NCI-H1417 treated with DMSO at 0.1 percent for 48 hours (cell line): ENCODE results near the gene SCTR.

ENCODE experiments used
- DNase-seq: peaks from one replicate; lab custom pipeline; 2025; lab: John Stamatoyannopoulos, UW

SCTR gene

DNA sequence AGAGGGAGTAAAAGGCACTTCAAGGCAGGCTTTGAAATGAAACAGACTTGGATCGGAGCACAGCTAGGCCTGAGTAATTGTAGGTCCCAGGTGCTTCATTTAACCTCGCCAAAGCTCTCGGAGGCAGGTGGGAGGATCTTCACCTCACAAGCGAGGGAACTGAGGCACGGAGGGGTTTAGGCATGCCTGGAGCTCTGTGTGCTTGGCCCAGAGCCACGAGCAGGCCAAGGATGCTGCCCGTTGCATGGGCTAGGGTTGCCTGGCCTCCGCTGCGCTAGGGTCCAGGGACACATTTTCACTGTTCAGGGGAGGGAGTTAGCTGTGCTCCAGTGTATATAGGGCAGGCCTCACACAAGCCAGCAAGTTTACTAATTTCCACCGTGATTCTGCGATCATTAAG, 81.4 kb downstream of the SCTR start:
- DNase-seq = no peak

DNA sequence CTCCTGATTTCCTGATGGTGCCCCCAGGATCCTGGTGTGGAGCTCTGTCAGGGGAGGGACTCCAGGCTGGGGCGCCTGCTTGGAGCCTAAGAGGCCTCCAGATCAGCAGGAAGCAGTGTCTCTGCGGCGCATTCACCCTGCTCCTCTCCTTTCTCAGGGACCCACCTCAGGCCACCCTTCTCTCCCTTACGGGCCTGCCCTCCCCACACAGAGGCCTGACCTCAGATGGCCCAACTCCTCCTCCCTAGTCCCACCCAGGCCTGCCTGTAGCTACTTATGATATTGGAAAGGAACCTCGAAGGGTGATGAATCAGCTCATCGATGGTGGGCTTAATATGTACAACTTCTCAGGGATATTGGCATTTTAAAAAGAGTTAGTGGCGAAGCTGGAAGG, 82.1 kb downstream of the SCTR start:
- no peak for DNase-seq

DNA sequence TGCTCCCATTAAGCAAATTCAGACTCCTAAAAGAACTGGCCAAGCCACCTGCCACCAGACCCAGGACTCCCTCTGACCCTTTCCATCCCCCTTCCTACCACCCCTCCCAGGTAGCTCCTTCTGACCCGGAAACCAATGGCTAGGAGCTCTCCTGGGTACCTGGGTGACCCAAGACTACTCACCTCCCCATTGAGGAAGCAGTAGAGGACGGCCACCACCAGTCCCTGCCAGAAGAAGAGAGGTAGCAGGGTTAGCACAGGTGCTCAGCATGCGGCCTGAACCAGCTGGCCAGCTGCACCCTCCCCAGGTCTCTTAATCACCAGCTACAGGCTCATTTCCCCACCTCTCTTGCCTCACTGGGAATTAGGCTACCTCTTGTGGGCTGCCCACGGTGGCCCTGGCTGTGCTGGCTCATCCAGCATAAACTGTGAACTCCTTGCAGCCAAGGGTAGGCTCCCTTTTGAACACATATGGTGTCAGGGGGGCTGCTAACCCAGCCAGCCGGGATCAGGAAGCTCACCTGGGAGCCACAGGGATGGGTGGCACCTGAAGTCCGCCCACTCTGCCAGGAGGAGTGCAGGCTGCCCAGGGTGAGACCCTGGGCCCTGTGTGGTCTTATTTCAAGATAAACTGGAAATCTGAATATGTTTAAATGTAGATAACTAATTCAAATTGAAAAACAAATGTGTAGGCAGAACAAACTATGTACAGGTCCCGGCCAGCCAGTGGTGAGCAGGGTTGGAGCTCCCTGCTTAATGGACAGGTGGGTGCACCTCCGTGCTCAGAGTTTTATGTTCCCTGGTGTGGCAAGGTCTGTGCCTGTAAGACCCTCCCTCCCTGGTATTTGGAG, 82.7 kb downstream of the SCTR start:
- DNase-seq = no peak

DNA sequence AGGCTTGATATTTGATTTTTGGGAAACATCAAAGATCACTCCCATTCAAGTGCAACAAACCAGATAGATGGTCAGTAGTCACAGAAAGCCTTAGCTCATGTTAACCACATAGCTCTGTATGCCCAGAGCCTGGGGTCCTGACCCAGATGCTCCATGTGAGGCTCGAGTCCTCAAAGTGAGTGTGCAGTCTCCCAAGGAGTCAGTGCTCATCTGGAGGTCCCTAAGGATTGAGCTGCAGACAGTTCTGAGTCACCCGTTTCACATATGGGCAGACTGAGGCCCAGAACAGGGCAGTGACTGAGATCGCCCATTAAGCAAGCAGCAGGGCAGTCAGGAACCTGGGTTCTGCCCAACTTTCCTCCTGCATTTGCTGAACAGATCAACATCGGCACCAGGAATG, 83.4 kb downstream of the SCTR start:
- no peak for DNase-seq

DNA sequence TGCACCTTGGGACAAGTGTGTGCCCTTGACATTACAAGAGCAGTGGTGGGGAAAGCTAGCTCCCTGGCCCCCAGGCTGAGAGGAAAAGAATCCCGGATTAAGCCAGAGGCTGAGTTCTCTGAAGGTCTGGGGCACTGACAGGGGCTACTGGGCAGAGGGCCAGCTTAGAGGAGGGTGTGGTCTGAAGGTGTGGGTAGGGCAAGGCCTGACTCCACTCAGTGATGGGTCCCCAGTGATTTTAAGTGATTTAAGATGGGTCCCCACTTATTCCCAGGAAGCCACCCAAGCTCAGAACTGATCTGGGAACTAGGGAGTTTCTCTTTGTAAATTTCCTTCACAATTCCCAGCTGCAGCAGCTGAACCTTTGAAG, 83.8 kb downstream of the SCTR start:
- DNase-seq = no peak

DNA sequence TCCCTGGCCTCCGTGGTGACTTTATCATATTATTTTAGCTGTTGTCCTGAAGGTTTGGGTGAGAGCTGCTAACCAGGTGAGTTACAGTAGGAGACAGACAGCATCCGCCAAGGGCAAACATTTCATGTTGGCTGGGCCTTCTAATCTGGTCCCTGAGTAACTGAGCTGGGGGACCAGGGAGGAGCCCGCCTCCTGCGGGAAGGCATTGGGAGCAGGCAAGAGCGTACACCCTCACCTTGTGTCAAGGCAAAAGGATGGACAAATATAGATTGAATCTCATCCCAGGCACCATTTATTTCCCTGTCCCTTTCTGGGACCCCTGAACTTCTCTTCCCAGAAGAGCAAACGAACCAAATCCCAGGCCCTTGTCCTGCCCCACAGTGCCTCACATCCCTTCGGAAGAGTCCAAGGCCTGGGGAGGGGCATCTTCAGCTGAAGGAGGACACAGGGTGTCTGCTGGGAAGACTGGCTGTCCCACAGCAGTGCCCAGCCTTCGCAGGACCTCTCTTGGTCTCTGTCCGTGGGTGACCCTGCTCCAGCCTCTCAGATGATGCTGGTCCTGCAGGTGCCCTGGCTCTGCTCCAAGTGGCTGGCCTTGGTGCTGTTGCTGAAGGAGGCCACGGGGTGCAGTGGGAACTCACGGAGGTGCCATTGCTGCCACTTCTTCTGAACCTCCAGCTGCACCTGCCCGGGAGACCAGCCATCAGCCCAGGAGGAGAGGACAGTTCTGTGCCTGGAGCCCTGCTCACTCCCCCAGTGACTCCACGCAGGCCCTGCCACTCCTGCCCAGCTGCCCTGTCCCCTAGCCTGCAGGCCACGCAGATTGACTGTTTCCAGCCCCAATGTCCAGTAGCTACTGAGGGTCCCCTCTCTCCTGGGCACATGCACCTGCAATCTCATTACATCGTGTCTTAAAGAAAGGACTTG, 84.4 kb downstream of the SCTR start:
- DNase-seq = no peak

DNA sequence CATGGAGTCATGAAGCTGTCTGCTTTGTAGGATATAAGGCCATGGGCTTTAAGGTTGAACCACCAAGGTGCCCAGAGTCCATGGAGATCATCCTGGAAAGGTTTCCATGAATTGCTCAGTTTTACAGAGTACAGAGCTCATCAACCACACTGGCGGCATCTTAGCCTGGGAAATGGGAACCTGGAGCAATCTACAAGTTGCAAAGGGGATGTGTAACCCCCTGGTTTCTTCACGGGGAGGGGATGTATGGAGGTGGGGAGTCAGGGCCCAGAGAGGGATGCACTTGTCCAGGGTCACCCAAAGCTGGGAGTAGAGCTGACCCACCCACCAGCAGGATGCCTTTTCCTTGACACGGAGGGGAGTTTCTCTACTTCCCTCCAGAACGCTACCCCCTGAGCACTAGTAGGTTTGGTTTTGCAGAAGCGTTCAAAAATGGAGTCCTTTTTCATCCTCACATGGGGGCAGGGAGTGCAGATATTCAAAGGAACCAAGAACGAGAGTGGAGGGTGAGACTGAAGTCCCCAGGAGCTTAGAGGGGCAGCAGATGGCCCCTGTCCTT, 85.5 kb downstream of the SCTR start:
- no peak for DNase-seq

DNA sequence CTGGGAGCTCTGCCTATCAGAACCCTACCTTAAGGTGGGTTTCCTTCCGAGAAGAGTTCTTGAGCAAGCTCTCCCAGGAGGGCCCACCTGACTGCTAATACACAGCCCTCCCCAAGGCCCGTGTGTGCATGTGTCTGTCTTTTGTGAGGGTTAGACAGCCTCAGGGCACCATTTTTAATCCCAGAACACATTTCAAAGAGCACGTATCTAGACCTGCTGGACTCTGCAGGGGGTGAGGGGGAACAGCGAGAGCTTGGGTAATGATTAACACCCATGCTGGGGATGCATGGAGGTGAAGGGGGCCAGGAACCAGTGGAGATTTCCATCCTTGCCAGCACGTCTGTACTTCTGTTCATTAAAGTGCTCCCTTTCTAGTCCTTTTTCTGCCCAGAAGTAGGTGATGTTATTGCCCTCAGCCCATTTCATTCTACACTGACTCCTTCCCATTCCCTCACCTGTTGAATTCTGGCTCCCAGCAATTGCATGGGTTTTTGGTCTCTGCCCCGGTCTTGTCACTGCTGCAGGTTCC, 86.1 kb downstream of the SCTR start:
- DNase-seq = no peak

DNA sequence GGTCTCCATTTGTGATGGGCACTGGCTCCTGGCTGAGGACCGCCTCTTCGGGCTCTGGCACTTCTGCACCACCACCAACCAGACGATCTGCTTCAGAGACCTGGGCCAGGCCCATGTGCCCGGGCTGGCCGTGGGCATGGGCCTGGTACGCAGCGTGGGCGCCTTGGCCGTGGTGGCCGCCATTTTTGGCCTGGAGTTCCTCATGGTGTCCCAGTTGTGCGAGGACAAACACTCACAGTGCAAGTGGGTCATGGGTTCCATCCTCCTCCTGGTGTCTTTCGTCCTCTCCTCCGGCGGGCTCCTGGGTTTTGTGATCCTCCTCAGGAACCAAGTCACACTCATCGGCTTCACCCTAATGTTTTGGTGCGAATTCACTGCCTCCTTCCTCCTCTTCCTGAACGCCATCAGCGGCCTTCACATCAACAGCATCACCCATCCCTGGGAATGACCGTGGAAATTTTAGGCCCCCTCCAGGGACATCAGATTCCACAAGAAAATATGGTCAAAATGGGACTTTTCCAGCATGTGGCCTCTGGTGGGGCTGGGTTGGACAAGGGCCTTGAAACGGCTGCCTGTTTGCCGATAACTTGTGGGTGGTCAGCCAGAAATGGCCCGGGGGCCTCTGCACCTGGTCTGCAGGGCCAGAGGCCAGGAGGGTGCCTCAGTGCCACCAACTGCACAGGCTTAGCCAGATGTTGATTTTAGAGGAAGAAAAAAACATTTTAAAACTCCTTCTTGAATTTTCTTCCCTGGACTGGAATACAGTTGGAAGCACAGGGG, 87.1 kb downstream of the SCTR start:
- DNase-seq = no peak

DNA sequence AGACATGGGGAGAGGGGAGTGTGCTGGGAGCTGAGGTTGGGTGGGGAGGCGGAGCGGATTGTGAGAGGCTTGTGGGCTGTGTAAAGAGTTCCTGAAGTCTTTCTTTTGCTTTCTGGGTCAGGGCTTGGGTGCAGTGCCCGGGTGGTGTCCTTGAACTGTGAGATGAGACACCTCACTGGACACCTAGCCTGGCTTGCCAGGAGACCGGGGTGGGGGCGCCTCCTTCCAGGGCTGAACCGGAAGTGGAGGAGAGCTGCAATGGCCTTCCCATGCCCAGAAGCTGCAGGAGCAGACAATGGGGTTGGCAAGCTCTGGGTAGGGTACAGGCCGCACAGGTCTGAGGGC, 88.4 kb downstream of the SCTR start:
- DNase-seq = no peak

DNA sequence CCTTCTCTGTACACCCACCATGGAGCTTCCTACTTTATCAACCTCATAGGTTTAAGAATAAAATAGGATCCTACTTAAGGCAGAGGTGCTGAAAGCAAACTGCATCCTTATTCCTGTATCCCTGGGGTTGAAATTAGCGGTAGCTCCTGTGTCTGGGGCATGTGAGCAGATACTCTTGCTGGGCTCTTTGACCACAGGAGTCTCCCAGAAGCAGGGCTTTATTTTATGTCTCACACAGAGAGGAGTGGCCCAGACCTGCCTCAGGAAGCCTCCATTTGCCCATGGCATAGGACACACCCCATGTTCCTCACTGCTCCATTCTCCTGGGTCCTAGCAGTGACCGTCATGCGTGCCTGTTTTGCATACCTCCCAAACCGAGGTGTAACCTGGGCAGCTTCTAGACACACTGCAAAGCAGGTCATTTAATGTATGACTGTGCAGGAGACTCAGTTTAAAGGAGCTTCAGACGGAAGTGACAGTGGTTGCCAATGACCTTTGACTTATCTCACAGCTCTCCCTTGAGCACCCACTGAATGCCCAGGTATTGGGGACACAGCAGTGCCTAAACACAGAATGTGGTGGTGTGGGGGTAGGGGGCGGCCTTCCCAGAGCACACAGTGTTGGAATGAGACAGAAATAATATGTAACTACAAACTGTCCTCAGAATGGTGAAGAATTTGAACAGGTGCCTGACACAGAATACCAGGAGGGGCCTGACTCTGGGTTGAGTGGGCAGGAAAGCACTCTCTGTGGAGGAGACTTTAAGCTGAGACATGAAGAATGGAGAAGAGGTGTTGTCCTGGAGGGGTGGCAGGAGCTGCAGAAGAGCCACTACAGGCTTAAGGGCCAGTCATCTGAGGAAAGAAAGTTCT, 89.0 kb downstream of the SCTR start:
- no peak for DNase-seq

DNA sequence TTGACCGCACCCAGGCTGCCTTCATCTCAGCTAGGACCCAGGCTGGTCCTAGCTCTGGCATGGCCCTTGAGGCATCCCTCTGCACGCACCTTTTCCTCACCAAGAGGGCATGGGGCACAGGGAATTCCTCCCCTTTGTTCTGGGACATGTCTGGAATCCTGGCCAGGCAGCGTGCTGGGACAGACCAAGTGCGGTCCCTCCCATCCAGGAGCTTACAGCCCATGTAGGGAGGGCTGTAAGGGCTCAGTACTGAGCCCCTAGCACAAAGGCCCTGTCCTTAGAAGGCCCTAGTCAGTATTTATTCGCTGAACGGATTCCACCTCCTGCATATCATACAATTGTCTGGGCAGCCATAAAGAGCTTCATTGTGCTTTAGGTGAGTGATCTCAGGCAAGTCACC, 89.6 kb downstream of the SCTR start:
- no peak for DNase-seq

DNA sequence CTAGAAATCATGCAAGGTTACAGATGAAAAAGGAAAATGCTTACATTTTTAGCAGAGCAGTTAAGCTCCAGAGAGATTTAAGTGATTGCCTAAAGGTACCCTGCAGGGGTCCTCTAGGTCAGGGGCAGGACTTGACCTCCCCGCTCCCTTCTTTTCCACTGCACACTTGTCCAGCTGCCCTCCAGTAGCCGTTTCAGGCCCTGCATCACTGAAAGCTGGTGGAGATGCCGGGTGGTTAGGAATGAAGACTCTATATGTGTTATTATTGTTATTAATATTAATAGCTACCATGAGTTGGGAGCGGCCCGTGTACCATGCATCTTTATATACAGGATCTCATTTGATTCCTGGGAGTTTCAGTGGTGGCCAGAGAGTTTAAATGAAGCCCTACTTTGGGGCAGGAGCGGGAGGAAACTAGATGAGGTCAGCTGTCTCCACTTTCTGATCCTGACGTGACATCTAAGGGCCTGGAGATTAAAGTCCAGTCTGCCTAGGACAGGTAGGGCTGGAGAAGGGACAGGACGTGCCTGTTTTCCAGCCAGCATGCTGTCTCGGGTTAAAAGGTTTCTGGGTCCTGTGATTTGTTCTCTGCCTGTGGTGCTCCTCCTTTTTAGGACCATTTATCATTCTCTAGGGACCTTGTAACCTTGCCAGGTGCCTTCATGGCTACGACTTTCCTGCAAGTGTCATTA, 90.5 kb downstream of the SCTR start:
- no peak for DNase-seq

DNA sequence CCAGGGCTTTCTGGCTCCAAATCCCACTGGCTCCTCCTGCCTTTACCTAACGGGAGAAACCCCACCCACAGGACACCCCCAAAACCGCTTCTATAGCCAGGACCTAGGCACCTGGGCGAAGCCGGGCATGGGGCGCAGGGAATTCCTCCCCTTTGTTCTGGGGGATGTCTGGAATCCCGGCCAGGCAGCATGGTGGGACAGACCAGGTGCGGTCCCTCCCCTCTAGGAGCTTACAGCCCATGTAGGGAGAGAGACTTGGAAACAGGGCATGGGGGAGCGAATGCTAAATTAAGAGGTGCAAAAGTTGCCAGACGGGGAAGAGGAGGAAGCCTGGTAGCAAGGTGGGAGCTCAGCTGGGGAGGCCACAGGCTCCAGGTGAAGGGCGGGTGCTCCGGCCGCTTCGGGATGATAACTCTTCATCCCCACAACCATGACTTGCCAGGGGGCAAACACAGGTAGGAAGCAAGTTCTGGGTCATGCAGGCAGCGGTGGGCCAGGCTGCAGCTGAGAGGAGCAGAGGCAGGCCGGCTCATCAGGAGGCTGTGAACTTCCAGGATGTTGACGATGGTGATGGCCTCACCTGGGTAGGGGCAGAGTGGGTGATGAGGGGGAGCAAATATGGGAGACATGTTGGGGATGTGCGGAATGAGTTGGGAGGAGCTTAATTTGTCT, 91.3 kb downstream of the SCTR start:
- no peak for DNase-seq

DNA sequence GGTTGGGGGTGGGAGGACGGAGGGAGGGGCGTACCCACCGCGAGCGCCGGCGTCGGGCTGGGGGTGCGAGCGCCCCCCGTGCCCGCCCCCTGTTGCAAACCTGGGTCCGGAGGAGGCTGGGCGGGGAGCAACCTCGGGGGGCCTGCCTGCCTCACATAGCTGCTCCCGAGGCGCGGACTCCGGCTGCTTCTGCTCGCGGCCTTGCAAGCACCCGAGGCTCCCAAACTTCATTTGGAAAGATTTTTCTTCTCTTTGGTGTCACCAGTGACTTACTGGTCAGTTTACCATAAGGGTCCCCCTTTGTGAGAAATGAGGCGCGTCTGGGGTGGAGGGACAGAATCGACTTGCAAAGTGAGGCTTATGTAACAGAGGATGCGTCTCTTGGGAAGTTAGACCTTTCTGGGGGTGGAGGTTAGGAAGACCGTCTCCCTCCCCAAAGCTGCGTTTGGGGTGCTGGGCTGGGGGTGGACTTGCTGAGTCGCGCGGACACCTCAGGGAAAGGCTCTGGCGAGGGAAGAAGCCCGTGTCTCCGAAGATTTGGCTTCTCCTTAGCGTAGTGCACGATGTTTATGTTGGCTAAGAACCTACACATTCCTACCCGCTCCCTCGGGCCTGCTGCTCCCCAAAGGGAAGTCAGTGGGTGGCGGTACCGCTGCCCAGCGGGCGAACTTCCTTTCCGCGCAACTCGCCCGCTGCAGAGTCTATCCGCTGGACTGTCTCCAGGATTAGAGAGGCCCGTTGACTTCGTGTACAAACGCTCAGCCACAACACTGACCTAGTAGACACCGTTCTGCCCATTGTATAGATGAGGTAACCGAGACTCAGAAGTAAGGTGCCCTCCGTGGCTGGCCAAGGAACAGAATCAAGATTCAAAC, 92.1 kb downstream of the SCTR start:
- no peak for DNase-seq

DNA sequence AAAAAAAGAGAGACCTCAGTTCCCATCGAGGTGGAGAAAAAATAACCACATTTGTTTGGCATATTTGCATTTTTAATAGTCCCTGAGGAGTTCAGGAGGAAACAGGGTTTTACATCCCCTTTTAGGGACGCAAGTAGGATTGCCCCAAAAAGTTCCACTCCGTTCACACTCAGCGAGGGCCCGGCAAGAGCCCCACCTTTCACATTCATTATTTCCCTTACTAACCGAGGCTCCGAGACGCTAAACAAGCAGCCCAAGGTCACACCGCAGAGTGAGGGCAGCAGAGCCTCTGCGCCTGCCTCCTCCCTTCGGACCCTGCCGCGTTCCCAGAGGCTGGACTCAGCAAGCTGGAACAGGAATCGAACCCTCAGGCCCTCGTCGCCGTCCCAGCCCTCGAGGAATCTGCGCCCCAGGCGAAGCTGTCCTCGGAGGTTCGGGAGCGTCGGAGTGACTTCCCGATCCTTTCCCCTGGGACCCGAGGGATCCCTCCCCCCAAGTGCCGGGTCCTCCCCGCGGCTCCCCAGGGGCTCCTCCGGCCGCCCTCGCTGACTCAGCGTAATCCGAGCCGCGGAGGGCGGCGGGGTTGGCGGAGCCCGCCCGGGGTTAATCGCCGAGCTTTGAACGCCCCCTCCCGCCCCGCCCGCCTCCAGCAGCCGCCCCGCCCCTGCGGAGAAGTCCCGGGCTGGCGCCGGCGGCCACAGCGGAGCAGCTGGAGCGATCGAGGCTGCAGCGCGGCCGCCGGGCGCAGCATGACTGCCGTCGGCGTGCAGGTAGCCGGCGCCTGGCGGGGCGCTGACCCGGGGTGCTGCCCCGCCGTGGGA, 92.9 kb downstream of the SCTR start, which contains the start of gene TMEM37:
Gene TMEM37, plus strand, starts transcription at position 700 of the 821 bp plus-strand sequence. Its CDS starts 50 bp downstream, at position 750.
- no peak for DNase-seq

DNA sequence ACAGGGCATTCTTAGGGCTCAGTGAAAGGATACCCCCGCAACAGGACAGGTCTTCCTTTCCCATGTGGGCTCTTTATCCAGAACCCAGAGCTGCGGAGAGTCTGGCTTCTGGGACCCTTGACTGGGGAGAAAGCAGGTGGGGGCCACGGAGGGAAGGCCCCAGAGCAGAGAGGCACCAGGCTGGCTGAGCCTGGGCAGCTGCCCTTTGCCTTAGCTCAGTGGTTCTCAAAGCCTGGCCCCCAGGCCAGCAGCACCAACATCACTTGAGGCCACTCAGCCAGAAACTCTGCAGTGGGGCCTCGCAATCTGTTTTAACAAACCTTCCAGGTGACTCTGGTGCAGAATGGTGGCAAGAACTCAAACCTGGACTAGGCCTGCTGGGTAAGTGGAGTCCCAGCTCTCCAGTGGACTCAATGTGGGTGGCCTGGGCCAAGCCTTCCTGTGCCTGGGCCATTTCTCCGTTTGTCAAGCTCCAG, 94.2 kb downstream of the SCTR start:
- no peak for DNase-seq
